H1 (cell line): ENCODE results near the gene OR52R1. TPM values are rescaled to one million over a fixed set of nuclear protein-coding genes. Genes with fewer than 3 reads are reported as not detected.

Experiments used
- GTF2F1 ChIP-seq: IDR thresholded peaks from 2 replicates; pipeline ENCODE4 v1.6.1; 2012; ENCODE audit warnings: low read depth, low read length, improper control_type of control experiment, borderline replicate concordance
- NANOG ChIP-seq: IDR thresholded peaks from 2 replicates; pipeline ENCODE4 v1.6.1; 2011; ENCODE audit warnings: low read length, low read depth, mild to moderate bottlenecking, inconsistent platforms; ENCODE audit not compliant: insufficient read depth, poor library complexity, severe bottlenecking
- NRF1 ChIP-seq: IDR thresholded peaks from 2 replicates; pipeline ENCODE4 v1.6.1; 2011; ENCODE audit warnings: mild to moderate bottlenecking, low read depth, low read length, improper control_type of control experiment
- RBBP5 ChIP-seq: IDR thresholded peaks from 2 replicates; pipeline ENCODE4 v1.7.1; 2012; ENCODE audit warnings: low read depth, mild to moderate bottlenecking, inconsistent platforms, low read length, moderate library complexity, borderline replicate concordance
- SAP30 ChIP-seq: fragments of 300-600 bp; sonication (generic); IDR thresholded peaks from 2 replicates; pipeline ENCODE4 v1.7.1; 2012; ENCODE audit warnings: low read length, moderate library complexity, mild to moderate bottlenecking, inconsistent platforms; ENCODE audit not compliant: insufficient read depth, insufficient replicate concordance
- SIRT6 ChIP-seq: IDR thresholded peaks from one replicate; pipeline ENCODE4 v1.7.1; 2012; ENCODE audit warnings: low read length, inconsistent platforms
- polyA plus RNA-seq, 7 experiments: library from polyadenylated mRNA; depleted of rRNA in 3 of 7; stranded (reverse) in 5 of 7; unstranded in 2 of 7; fragments of >200 nt in 5 of 7; fragments of 200-250 nt in 2 of 7; gene quantifications; 1 replicate in 5 of 7; 2 replicates in 1 of 7; 4 replicates in 1 of 7; pipeline versions ENCODE4 v1.2.1 to v1.2.3, GENCODE V29; 2011 to 2013; ENCODE audit warnings: missing spikeins in 2 of 7, mixed read lengths in 2 of 7
- total RNA-seq: library from RNA; stranded (reverse); fragmentation: NEBNext Ultra II Directional; extraction: Animal tissue kit (Norgen Biotek cat#: 25700); gene quantifications from 2 replicates; pipeline ENCODE4 v1.2.1, GENCODE V29; 2021
- TF ChIP-seq, protein P1 (sequence below): fragments of 300-600 bp; sonication (generic); IDR thresholded peaks from 2 replicates; pipeline ENCODE4 v1.7.1; 2012; ENCODE audit warnings: low read length, moderate library complexity, mild to moderate bottlenecking, inconsistent platforms; ENCODE audit not compliant: insufficient replicate concordance

Gene OR52R1
- total and polyA plus RNA-seq, 2 of the 8 experiments (the other 6 are each of a cell fraction or from before 2014, with no cell fraction given), result not detected

DNA sequence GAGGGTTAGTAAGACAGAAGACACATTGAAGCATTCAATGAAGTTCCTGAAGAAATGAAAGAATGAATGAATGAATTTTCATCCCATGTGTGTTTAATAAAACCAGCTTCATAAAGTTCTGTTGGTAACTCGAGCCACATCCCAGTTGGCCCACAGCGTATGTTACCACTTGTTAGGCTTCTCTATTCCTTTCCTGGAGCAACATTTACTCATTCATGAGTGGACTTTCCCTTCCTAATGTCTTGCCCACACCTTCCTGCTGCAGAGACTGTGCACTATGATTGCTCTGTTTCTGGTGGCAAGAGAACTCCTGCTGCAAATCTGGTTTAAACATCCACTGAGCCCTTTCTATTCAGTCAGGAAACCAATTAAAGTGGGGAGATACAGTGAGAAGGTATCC is 7.0 kb downstream of the OR52R1 start (continued):
- TF ChIP-seq, protein P1, sequence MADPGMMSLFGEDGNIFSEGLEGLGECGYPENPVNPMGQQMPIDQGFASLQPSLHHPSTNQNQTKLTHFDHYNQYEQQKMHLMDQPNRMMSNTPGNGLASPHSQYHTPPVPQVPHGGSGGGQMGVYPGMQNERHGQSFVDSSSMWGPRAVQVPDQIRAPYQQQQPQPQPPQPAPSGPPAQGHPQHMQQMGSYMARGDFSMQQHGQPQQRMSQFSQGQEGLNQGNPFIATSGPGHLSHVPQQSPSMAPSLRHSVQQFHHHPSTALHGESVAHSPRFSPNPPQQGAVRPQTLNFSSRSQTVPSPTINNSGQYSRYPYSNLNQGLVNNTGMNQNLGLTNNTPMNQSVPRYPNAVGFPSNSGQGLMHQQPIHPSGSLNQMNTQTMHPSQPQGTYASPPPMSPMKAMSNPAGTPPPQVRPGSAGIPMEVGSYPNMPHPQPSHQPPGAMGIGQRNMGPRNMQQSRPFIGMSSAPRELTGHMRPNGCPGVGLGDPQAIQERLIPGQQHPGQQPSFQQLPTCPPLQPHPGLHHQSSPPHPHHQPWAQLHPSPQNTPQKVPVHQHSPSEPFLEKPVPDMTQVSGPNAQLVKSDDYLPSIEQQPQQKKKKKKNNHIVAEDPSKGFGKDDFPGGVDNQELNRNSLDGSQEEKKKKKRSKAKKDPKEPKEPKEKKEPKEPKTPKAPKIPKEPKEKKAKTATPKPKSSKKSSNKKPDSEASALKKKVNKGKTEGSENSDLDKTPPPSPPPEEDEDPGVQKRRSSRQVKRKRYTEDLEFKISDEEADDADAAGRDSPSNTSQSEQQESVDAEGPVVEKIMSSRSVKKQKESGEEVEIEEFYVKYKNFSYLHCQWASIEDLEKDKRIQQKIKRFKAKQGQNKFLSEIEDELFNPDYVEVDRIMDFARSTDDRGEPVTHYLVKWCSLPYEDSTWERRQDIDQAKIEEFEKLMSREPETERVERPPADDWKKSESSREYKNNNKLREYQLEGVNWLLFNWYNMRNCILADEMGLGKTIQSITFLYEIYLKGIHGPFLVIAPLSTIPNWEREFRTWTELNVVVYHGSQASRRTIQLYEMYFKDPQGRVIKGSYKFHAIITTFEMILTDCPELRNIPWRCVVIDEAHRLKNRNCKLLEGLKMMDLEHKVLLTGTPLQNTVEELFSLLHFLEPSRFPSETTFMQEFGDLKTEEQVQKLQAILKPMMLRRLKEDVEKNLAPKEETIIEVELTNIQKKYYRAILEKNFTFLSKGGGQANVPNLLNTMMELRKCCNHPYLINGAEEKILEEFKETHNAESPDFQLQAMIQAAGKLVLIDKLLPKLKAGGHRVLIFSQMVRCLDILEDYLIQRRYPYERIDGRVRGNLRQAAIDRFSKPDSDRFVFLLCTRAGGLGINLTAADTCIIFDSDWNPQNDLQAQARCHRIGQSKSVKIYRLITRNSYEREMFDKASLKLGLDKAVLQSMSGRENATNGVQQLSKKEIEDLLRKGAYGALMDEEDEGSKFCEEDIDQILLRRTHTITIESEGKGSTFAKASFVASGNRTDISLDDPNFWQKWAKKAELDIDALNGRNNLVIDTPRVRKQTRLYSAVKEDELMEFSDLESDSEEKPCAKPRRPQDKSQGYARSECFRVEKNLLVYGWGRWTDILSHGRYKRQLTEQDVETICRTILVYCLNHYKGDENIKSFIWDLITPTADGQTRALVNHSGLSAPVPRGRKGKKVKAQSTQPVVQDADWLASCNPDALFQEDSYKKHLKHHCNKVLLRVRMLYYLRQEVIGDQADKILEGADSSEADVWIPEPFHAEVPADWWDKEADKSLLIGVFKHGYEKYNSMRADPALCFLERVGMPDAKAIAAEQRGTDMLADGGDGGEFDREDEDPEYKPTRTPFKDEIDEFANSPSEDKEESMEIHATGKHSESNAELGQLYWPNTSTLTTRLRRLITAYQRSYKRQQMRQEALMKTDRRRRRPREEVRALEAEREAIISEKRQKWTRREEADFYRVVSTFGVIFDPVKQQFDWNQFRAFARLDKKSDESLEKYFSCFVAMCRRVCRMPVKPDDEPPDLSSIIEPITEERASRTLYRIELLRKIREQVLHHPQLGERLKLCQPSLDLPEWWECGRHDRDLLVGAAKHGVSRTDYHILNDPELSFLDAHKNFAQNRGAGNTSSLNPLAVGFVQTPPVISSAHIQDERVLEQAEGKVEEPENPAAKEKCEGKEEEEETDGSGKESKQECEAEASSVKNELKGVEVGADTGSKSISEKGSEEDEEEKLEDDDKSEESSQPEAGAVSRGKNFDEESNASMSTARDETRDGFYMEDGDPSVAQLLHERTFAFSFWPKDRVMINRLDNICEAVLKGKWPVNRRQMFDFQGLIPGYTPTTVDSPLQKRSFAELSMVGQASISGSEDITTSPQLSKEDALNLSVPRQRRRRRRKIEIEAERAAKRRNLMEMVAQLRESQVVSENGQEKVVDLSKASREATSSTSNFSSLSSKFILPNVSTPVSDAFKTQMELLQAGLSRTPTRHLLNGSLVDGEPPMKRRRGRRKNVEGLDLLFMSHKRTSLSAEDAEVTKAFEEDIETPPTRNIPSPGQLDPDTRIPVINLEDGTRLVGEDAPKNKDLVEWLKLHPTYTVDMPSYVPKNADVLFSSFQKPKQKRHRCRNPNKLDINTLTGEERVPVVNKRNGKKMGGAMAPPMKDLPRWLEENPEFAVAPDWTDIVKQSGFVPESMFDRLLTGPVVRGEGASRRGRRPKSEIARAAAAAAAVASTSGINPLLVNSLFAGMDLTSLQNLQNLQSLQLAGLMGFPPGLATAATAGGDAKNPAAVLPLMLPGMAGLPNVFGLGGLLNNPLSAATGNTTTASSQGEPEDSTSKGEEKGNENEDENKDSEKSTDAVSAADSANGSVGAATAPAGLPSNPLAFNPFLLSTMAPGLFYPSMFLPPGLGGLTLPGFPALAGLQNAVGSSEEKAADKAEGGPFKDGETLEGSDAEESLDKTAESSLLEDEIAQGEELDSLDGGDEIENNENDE, result no peak
- TF ChIP-seq RBBP5 (no peak), NANOG (no peak), SIRT6 (no peak), GTF2F1 (no peak), NRF1 (no peak), SAP30 (no peak)
- TF ChIP-seq, all 59 proteins: peak for 0
